Measurements from ENCODE around the gene ERMN. TPM values are rescaled to one million over a fixed set of nuclear protein-coding genes. Genes with fewer than 3 reads are reported as not detected.
"Not testable (repeated sequence)": the region's sequence is repeated elsewhere in the genome, so short reads cannot be mapped to it uniquely, and the experiment has no call there.

The ERMN gene, protein sequence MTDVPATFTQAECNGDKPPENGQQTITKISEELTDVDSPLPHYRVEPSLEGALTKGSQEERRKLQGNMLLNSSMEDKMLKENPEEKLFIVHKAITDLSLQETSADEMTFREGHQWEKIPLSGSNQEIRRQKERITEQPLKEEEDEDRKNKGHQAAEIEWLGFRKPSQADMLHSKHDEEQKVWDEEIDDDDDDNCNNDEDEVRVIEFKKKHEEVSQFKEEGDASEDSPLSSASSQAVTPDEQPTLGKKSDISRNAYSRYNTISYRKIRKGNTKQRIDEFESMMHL
- total RNA-seq = 1 to 10 TPM in 3 of 4 donors, under 1 TPM in 1; 0.39 to 1.2 (median 1.1) TPM

DNA sequence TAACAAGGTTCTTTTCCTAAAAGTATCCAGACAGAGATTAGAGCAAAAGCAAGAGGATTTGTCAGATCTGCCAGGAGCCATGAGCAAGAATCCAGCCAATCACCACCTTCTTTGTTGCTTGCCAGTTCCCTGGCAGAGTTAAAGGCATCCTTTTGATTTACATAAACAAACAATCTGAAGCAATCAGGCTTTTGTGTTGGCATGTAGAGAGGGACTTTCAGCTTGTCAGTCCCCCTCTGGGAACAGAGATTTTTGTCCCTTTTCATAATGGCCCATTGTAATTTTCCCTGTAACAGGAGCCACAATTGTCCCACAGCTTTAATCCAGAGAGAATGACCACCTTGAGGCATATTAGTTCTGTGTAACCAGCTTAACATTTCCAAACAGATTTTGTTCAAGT lies at the start of gene ERMN:
Gene ERMN, minus strand, starts transcription at position 39 of the 400 bp plus-strand sequence. CDS start 182 bp downstream, outside the sequence.
- Histone ChIP-seq H3K36me3 (no peaks in the 10 kb centered on the region), H3K27ac (peak within 1 kb of the TSS in 2 of 4 donors; percentile 38 to 66), H3K27me3 (no peaks in the 10 kb centered on the region), H3K9me3 (no peaks in the 10 kb centered on the region), H3K4me1 (peaks cover 0 to 14% (median 0%) of the 10 kb centered on the region in 4 donors), H3K4me3 (no peak within 1 kb of the TSS)
- TF ChIP-seq, protein P1, sequence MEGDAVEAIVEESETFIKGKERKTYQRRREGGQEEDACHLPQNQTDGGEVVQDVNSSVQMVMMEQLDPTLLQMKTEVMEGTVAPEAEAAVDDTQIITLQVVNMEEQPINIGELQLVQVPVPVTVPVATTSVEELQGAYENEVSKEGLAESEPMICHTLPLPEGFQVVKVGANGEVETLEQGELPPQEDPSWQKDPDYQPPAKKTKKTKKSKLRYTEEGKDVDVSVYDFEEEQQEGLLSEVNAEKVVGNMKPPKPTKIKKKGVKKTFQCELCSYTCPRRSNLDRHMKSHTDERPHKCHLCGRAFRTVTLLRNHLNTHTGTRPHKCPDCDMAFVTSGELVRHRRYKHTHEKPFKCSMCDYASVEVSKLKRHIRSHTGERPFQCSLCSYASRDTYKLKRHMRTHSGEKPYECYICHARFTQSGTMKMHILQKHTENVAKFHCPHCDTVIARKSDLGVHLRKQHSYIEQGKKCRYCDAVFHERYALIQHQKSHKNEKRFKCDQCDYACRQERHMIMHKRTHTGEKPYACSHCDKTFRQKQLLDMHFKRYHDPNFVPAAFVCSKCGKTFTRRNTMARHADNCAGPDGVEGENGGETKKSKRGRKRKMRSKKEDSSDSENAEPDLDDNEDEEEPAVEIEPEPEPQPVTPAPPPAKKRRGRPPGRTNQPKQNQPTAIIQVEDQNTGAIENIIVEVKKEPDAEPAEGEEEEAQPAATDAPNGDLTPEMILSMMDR (IDR thresholded peaks at IDR 0.05) = no peak
- TF ChIP-seq EP300 (IDR thresholded peaks at IDR 0.05) = no peak
- TF ChIP-seq POLR2A (IDR thresholded peaks at IDR 0.05) = no peak
- no peak for DNase-seq (ENCODE audit: low spot score in 2 of 2)

DNA sequence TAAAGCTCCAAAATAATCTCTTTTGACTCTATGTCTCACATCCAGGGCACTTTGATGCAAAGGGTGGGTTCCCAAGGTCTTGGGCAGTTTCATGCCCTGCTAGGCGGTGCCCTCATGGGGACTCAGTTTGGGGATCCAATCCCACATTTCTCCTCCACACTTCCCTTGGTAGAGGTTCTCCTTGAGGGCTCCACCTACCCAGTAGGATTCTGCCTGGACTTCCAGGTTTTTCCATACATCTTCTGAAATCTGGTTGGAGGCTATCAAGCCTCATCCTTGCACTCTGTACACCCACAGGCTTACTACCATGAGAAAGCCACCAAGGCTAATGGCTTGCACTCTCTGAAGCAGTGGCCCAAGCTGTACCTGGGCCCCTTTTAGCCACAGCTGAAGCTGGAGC lies 49.8 kb upstream of the ERMN start:
- H3K9me3 ChIP-seq = peaks cover 0 to 21% (median 0%) of the 10 kb centered on the region in 4 donors
- no peak overlapping the region for H3K27ac ChIP-seq
- H3K4me1 ChIP-seq = no peaks in the 10 kb centered on the region
- TF ChIP-seq POLR2A (IDR thresholded peaks at IDR 0.05) (no peak), EP300 (IDR thresholded peaks at IDR 0.05) (no peak)
- TF ChIP-seq, protein P1 (IDR thresholded peaks at IDR 0.05) = no peak
- no peaks in the 10 kb centered on the region for H3K27me3 ChIP-seq
- WGBS, 2 donors = 95 to 96% methylated on average over 1 of the region's 1 CpG
- no peak for DNase-seq (ENCODE audit: low spot score in 2 of 2)
- H3K4me3 ChIP-seq = no peak overlapping the region
- no peaks in the 10 kb centered on the region for H3K36me3 ChIP-seq

DNA sequence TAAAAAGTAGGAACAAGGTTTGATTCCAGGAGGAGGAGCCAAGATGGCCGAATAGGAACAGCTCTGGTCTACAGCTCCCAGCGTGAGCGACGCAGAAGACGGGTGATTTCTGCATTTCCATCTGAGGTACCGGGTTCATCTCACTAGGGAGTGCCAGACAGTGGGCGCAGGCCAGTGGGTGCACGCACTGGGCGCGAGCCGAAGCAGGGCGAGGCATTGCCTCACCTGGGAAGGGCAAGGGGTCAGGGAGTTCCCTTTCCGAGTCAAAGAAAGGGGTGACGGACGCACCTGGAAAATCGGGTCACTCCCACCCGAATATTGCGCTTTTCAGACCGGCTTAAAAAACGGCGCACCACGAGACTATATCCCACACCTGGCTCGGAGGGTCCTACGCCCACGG lies 42.9 kb upstream of the ERMN start:
- H3K4me1 ChIP-seq; H3K36me3 ChIP-seq; H3K9me3 ChIP-seq; DNase-seq (ENCODE audit: low spot score in 2 of 2); H3K27ac ChIP-seq; H3K27me3 ChIP-seq; H3K4me3 ChIP-seq: not testable (repeated sequence)
- WGBS, 2 donors = 95 to 96% methylated on average over 17 to 18 of the region's 25 CpGs

DNA sequence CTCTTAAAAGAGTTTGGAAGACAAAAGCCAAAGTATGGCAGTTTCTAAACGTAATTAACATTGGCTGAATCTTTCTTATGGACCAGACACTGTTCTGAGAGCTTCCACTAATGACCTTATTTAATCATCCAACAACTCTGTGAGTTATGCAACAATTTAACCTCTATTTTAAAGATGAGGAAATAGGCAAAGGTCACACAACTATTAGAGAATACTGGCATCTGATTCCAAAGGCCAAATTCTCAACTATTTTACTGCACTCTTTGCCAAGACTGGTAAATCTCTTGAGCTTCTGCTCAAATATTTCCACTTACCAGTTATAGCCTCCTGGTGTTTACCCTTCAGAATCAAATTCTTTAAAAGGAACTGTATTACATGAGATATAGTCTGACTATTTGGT lies 42.1 kb upstream of the ERMN start:
- WGBS, 2 donors = 48 to 50% methylated on average over 1 of the region's 1 CpG
- H3K9me3 ChIP-seq = no peaks in the 10 kb centered on the region
- TF ChIP-seq EP300 (IDR thresholded peaks at IDR 0.05) (no peak), POLR2A (IDR thresholded peaks at IDR 0.05) (no peak)
- TF ChIP-seq, protein P1 (IDR thresholded peaks at IDR 0.05) = no peak
- H3K4me1 ChIP-seq = no peaks in the 10 kb centered on the region
- DNase-seq (ENCODE audit: low spot score in 2 of 2) = no peak
- no peak overlapping the region for H3K4me3 ChIP-seq
- no peaks in the 10 kb centered on the region for H3K27me3 ChIP-seq
- no peaks in the 10 kb centered on the region for H3K36me3 ChIP-seq
- no peak overlapping the region for H3K27ac ChIP-seq

DNA sequence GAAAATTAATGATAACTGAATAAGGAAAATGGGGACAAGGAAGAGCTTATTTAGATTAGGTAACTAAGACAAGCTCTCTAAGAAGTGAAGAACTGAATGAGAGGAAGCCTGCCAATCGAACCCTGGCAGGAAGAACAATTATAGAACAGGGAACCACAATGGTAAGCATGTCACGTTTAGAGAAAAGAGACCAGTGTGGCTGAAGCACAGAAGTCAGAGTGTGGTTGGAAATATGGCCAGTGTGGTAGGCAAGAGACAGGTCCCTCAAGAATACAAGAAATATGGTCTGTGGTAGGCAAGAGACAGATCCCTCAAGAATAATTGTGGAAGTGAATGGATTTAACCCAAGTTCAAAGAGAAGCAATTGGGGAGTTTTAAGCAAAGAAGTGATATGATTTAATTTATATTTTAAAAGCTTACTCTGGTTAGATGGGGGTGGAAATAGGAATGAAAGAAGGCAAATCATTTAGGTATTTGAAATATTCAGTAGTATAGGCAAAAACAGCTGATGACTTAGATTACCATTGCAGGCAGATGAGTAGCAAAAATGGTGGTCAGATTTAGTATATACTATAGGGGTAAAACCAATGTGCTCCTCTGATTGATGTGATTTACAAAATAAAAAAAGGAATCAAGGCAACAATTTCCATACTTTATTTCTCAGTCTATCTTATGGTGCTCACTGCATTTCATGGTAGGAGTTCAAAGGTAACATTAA lies 38.8 kb upstream of the ERMN start:
- H3K4me1 ChIP-seq = no peaks in the 10 kb centered on the region
- TF ChIP-seq EP300 (IDR thresholded peaks at IDR 0.05) (no peak), POLR2A (IDR thresholded peaks at IDR 0.05) (no peak)
- TF ChIP-seq, protein P1 (IDR thresholded peaks at IDR 0.05) = no peak
- DNase-seq (ENCODE audit: low spot score in 2 of 2) = no peak
- no peak overlapping the region for H3K27ac ChIP-seq
- H3K9me3 ChIP-seq = peaks cover 0 to 9% (median 0%) of the 10 kb centered on the region in 4 donors
- whole genome bisulfite sequencing, 2 donors = 44 to 68% methylated on average over 2 of the region's 2 CpGs
- H3K36me3 ChIP-seq = no peaks in the 10 kb centered on the region
- H3K27me3 ChIP-seq = no peaks in the 10 kb centered on the region
- no peak overlapping the region for H3K4me3 ChIP-seq
